Measurements from ENCODE around the gene TRAPPC5. TPM values are rescaled to one million over a fixed set of nuclear protein-coding genes. Genes with fewer than 3 reads are reported as not detected.

The TRAPPC5 gene
- polyA plus RNA-seq, 1 of the 3 experiments (the other 2 are of a cell fraction): 49.4 TPM

GRCh38 chr19:7652061-7652641 lies 28.5 kb upstream of the TRAPPC5 start:
- Histone ChIP-seq H3F3A (replicated peaks; ENCODE audit: insufficient read depth) (no peaks in the 10 kb centered on the region), H3K36me3 (replicated peaks in 1 of 2; ENCODE audit: control insufficient read depth in 1 of 2, insufficient read depth in 2 of 2, low read length in 1 of 2) (no peaks in the 10 kb centered on the region), H3K9me2 (no peaks in the 10 kb centered on the region), H4K20me1 (ENCODE audit: insufficient read depth) (no peaks in the 10 kb centered on the region), H3K9ac (no peak overlapping the region), H3K27ac (ENCODE audit: low read depth in 2 of 2, low read length in 1 of 2) (no peak overlapping the region), H3K4me2 (peak overlapping the region; percentile 76), H3K79me2 (ENCODE audit: insufficient read depth) (no peaks in the 10 kb centered on the region), H3K27me3 (ENCODE audit: insufficient read depth) (peaks cover 34% of the 10 kb centered on the region), H2AFZ (ENCODE audit: low read depth) (peak overlapping the region; percentile 76; the same call in 1 of the 2 replicates), H3K4me1 (ENCODE audit: control insufficient read depth in 1 of 2, insufficient read depth in 2 of 2, low read depth in 1 of 2, low read length in 1 of 2) (peaks cover 0 to 3% of the 10 kb centered on the region in 2 experiments; a peak in 1 of 4 replicates), H3K9me3 (no peaks in the 10 kb centered on the region), H3K4me3 (ENCODE audit: low read depth in 2 of 2, low read length in 1 of 2) (peak overlapping the region; percentile 23 to 61; a peak in 3 of 4 replicates)
- CTCF ChIA-PET: interaction anchor here (0.6 to 5.7 kb wide), 23 partner anchors 9 to 296 kb away, joined by 3 to 43 read pairs (median 5); partner anchors contain the start of genes PCP2, PET100, STXBP2 and TRAPPC5
- POLR2A ChIA-PET: no interaction called here
- DNase-seq: peak; percentile 89
- 9% methylated on average over 20 of the region's 28 CpGs for WGBS (ENCODE audit: low lambda C conversion rate)
- peak; percentile 62 for TF ChIP-seq RAD21 (IDR thresholded peaks at IDR 0.05; ENCODE audit: low read length)
- peak; percentile 49; the same call in 1 of the 2 replicates for TF ChIP-seq RXRA (IDR thresholded peaks at IDR 0.05; ENCODE audit: borderline replicate concordance, low read depth)
- peak; percentile 29; the same call in 1 of the 2 replicates for TF ChIP-seq ELF1 (IDR thresholded peaks at IDR 0.05)
- TF ChIP-seq SMC3 (IDR thresholded peaks at IDR 0.05; ENCODE audit: low read depth, low read length): peak; percentile 69
- TF ChIP-seq, protein P1, sequence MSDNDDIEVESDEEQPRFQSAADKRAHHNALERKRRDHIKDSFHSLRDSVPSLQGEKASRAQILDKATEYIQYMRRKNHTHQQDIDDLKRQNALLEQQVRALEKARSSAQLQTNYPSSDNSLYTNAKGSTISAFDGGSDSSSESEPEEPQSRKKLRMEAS (IDR thresholded peaks at IDR 0.05; ENCODE audit: low read depth): 0 out of 2 replicates have a peak, but pooled peaks have one; percentile 20
- TF ChIP-seq, protein P2, sequence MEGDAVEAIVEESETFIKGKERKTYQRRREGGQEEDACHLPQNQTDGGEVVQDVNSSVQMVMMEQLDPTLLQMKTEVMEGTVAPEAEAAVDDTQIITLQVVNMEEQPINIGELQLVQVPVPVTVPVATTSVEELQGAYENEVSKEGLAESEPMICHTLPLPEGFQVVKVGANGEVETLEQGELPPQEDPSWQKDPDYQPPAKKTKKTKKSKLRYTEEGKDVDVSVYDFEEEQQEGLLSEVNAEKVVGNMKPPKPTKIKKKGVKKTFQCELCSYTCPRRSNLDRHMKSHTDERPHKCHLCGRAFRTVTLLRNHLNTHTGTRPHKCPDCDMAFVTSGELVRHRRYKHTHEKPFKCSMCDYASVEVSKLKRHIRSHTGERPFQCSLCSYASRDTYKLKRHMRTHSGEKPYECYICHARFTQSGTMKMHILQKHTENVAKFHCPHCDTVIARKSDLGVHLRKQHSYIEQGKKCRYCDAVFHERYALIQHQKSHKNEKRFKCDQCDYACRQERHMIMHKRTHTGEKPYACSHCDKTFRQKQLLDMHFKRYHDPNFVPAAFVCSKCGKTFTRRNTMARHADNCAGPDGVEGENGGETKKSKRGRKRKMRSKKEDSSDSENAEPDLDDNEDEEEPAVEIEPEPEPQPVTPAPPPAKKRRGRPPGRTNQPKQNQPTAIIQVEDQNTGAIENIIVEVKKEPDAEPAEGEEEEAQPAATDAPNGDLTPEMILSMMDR (IDR thresholded peaks at IDR 0.05): peak; percentile 99
- no peak for TF ChIP-seq EP300 (IDR thresholded peaks at IDR 0.05; ENCODE audit: borderline replicate concordance in 1 of 2, low read depth in 1 of 2, low read length in 1 of 2)
- TF ChIP-seq TEAD4 (IDR thresholded peaks at IDR 0.05; ENCODE audit: borderline replicate concordance, insufficient read depth): no peak

- DNase-seq: no peak
- POLR2A ChIA-PET: no interaction called here
- TF ChIP-seq TAF1 (IDR thresholded peaks at IDR 0.05; ENCODE audit: borderline replicate concordance, low read depth, low read length) (no peak), SIN3A (IDR thresholded peaks at IDR 0.05; ENCODE audit: borderline replicate concordance, low read depth, low read length) (no peak), EZH2phosphoT487 (IDR thresholded peaks at IDR 0.05; ENCODE audit: borderline replicate concordance, low read depth) (no peak), GABPA (IDR thresholded peaks at IDR 0.05; ENCODE audit: low read depth) (no peak)
- WGBS (ENCODE audit: low lambda C conversion rate): 12% methylated on average over 8 of the region's 8 CpGs
- H3F3A ChIP-seq (replicated peaks; ENCODE audit: insufficient read depth): no peaks in the 10 kb centered on the region
- no peak overlapping the region for H3K4me2 ChIP-seq
- H3K9me2 ChIP-seq: no peaks in the 10 kb centered on the region
- CTCF ChIA-PET: interaction anchor here (3.1 to 5.2 kb wide), 3 partner anchors 26 to 146 kb away, joined by 13 to 25 read pairs (median 17); partner anchors contain the start of gene TRAPPC5
- H3K27ac ChIP-seq (ENCODE audit: low read depth in 2 of 2, low read length in 1 of 2): no peak overlapping the region
- H4K20me1 ChIP-seq (ENCODE audit: insufficient read depth): no peaks in the 10 kb centered on the region
- H3K4me1 ChIP-seq (ENCODE audit: control insufficient read depth in 1 of 2, insufficient read depth in 2 of 2, low read depth in 1 of 2, low read length in 1 of 2): peaks cover 0 to 3% of the 10 kb centered on the region in 2 experiments; a peak in 1 of 4 replicates
- peaks cover 20% of the 10 kb centered on the region for H3K27me3 ChIP-seq (ENCODE audit: insufficient read depth)
- no peaks in the 10 kb centered on the region for H3K79me2 ChIP-seq (ENCODE audit: insufficient read depth)
- H3K9ac ChIP-seq: no peak overlapping the region
- H3K4me3 ChIP-seq (ENCODE audit: low read depth in 2 of 2, low read length in 1 of 2): no peak overlapping the region
- H2AFZ ChIP-seq (ENCODE audit: low read depth): no peak overlapping the region
- no peaks in the 10 kb centered on the region for H3K9me3 ChIP-seq
- no peaks in the 10 kb centered on the region for H3K36me3 ChIP-seq (replicated peaks in 1 of 2; ENCODE audit: control insufficient read depth in 1 of 2, insufficient read depth in 2 of 2, low read length in 1 of 2)
These were observed 26.2 kb upstream of the TRAPPC5 start for GRCh38 chr19:7654401-7654800.
